Measurements from ENCODE around the gene BEGAIN.

DNA sequence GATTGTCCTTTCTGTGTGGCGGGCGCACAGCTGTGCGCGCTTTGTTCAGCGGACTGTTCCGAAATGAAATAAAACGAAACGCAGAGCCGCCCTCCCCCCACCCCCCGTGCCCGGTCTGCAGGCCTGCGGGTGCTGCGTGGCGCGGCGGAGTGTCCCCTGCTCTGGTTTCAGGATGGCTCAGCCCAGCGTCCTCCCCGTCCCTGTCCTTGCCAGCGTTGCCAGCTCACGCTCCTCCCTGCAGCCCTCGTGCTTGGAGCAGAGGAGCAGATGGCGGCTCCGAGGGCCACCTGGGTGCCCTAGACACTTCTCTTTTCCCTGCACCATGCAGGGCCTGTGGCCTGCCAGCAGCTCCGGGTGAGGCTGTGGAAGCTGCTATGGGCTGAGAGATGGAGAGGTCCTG is 17.5 kb upstream of the BEGAIN start:
- no peak for TF ChIP-seq POLR2A (IDR thresholded peaks at IDR 0.05; ENCODE audit: low read depth, low read length)
- no peak for TF ChIP-seq POLR2AphosphoS5 (IDR thresholded peaks at IDR 0.05; ENCODE audit: low read depth, low read length)
- no peak for TF ChIP-seq TAF1 (IDR thresholded peaks at IDR 0.05; ENCODE audit: borderline replicate concordance, low read depth, low read length)

All from GM12892 (cell line).